HG03025 (cell line): ENCODE data around the gene ZNF217.
"Not testable (repeated sequence)": the region's sequence is repeated elsewhere in the genome, so short reads cannot be mapped to it uniquely, and the experiment has no call there.

ENCODE experiments used
- ATAC-seq: cut with Tn5 transposase; IDR thresholded peaks from one replicate; pipeline ENCODE4 v1.9.1; 2021; ENCODE audit warnings: mild to moderate bottlenecking, moderate library complexity; ENCODE audit not compliant: unreplicated experiment, low FRiP score

The ZNF217 gene

DNA sequence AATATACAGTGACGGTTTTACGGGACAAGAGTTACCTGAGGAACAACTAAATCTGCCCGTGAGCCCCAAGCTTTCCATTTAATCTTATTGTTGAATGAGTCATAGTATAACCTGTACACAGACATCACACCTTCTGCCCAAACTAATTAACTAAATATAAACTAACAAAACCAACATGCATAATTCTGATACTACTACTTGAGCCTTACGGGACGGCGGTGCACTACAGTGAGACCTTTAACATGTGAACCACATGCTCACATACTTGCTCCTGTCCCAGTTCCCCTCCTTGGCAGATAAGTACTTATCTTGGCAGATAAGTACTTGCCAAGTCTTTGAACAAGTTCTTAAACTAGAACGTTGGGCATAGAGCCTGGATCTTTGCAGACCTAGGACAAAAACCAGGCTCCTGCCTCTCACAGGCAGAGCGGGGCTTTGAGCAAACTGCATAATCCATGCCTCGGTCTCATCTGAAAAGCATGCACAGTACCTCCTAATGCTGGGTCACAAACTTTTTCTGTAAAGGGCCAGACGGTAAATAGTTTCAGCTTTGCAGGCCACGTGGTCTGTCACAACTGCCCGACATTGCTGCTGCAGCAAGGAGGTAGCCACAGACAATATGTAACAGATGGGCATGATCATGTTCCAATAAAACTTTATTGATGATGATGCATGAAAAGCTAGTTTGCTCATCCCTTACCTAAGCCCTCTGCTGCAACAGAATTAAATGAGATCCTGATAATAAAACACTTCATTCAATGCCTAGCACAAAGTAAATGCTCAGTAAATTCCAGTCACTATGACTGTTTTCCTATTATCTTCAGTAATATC, 23.0 kb downstream of the ZNF217 start:
- no peak for ATAC-seq

DNA sequence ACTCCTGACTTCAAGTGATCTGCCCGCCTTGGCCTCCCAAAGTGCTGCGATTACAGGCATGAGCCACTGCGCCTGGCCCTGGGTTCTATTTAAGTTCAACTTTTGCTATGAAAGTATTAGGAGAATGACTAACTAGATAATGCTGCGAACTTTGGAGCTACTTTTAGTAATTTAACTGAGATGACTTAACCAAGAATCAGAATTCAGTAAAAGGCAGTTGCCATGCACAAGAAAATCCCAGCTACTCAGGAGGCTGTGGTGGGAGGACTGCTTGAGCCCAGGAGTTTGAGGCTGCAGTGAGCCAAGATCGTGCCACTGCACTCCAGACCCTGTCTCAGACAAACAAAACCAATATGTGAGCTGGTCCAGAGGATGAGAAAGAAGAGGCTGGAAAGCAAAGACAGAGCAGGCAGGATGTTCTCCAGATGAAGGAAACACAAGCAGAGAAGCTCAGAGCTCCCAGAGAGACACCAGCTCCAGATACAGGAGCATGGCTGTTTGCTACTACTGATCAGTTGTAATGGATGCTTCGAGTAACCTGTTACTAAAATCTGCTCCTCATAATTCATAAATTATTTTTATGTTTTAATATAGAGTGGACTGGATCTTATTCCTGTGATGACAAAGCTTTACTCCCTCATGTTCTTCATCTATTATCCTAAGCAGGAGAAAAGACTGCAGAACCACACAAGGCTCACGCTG, 23.9 kb downstream of the ZNF217 start:
- ATAC-seq, result no peak

DNA sequence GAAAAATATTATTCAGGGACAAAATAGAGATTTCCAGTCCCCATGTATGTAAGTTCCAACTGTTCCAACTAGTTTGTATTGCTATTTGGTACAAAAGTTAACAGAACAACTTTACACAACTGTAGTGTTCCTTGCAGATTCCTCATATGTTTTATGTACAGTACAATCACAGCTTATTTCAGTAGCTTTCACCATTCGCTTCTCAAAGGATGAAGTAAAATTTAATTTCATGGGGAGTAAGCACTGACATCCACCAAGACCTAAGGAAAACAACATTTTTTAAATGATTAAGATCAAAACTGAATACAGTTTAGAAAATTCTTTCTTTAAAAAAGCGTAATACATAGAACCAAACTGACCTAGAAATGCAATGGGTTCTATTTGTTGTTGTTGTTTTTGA, 24.6 kb downstream of the ZNF217 start:
- ATAC-seq, result no peak

- ATAC-seq, result no peak
Measured at GRCh38 chr20:53568351-53568750, 25.3 kb downstream of the ZNF217 start.

DNA sequence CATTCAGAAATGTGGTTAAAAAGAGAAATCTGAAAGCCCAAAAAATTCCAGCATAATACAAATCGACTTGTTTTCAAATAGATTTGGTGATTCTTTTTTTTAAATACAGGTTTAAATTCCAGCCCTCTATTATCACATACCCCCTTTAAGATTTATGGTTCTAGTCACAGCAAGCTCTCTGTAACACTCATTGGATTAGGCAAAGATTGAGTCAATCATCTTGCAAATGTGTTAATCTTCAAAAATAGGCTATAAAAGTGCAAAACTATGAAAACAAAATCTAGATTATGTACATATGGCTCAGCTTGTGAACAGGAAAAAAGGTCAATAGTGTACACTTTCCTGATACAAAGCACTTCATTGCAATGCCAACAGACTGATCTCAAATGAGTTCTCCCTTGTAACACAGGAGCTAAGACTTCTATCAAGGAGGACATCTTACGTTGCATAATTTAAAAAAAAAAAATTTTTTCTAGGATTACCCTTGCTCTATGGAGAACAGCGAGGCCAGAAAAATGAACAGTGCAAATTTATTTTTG, 26.2 kb downstream of the ZNF217 start:
- ATAC-seq, result no peak

GRCh38 chr20:53566623-53567022, 27.0 kb downstream of the ZNF217 start:
- ATAC-seq, result not testable (repeated sequence)

DNA sequence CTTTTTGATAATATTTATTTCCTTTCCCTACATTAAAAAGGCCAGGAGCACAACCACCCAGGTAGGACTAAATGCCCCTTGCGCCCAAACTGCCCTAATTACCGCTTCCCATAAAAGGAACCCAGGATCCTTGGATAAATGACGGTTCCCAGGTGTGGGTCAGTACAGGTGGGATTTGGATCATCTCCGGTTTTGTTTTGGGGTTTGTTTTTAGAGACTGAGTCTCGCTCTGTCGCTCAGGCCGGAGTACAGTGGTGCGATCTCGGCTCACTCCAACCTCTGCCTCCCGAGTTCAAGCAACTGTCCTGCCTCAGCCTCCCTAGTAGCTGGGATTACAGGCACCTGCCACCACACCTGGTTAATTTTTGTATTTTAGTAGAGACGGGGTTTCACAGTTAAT, 28.4 kb downstream of the ZNF217 start:
- ATAC-seq, result no peak

GRCh38 chr20:53562104-53562764, 31.4 kb downstream of the ZNF217 start:
- ATAC-seq, result not testable (repeated sequence)

- no peak for ATAC-seq
Measured at GRCh38 chr20:53561505-53561904, 32.1 kb downstream of the ZNF217 start.

- no peak for ATAC-seq
Measured at GRCh38 chr20:53559816-53560215, 33.8 kb downstream of the ZNF217 start.

DNA sequence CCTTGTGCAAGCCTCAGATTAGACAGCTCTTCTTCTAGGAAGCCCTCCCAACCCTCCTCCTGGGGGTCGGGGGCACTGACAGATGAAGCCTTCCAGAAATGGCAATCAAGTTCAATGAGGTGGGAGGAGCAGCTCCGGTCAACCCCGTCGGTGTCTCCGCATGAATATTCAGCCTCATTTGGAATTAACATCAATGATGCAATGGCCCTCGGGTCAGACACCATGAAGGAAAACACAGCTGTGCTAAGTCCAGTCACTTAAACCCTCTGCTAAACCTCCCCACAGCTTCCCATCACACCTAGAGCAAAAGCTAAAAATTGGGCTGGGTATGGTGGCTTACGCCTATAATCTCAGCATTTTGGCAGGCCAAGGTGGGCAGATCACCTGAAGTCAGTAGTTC, 36.5 kb downstream of the ZNF217 start:
- no peak for ATAC-seq

- no peak for ATAC-seq
Measured at GRCh38 chr20:53556267-53556897, 37.3 kb downstream of the ZNF217 start.

GRCh38 chr20:53555816-53556215, 37.8 kb downstream of the ZNF217 start:
- no peak for ATAC-seq

- no peak for ATAC-seq
Measured at GRCh38 chr20:53555081-53555480, 38.6 kb downstream of the ZNF217 start.

DNA sequence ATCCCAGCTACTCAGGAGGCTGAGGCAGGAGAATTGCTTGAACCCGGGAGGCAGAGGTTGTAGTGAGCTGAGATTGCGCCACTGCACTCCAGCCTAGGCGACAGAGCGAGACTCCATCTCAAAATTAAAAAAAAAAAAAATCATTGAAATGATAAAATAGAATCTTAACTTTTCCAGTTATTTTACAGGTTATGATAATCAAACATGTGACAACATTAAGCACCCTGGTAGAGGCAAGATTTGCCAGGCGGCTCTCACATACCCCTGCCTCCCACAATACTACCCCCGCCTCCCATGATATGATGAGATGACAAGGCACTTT, 41.1 kb downstream of the ZNF217 start:
- ATAC-seq, result not testable (repeated sequence)

DNA sequence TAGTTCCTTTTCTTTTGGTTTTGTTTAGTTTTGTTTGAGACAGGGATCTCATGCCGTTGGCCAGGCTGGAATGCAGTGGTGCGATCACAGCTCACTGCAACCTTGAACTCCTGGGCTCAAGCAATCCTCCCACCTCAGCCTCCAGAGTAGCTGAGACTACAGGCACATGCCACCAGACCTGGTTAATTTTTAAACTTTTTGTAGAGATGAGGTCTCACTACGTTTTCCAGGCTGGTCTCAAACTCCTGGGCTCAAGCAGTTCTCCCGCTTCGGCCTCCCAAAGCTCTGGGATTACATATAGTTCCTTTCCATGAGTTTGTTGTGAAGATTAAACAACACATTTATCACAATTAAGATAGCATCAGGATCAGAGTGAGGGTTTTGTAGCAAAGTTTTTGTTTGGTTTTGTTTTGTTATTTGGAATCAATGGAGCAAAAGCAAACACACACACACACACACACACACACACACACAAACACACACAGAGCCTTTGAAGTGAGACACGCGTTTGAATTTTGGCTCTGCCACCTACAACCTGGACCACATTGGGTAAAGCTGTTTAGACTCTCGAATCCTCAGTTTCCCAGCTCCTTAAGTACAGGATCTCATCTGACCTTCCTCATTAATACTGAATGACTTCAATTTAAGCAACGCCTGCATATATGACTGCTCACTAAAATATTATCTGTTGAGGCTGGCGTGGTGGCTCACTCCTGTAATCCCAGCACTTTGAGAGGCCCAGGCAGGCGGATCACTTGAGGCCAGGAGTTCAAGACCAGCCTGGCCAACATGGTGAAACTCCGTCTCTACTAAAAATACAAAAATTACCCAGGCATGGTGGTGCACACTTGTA, 41.7 kb downstream of the ZNF217 start:
- not testable (repeated sequence) for ATAC-seq

- no peak for ATAC-seq
Measured at GRCh38 chr20:53550280-53551187, 43.1 kb downstream of the ZNF217 start.

DNA sequence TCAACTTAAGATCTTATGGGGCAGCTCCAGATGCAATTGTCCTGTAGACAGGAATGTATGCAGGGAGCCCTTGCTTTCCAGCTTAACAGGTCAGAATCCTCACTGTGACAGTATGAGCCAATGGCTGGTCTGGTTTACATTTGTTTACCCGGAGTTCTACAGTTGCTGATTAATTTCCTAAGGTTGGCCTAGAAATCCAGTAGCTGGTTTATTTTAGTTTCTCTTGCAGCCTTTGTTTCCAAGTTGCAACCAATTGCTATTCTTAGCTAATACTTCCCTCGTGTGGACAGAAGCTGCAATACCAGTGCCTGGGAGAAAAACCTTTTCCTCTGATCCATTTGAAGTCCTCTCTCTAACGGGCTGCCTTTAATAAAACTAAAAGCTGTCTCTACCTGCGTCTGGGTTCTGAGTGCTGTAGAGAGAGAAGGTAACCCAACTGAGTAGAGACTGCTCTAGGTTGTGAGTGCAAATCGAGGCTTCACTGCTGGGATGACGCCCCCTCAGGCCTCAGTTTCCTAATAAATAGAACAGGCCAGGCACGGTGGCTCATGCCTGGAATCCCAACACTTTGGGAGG, 45.9 kb downstream of the ZNF217 start:
- no peak for ATAC-seq

DNA sequence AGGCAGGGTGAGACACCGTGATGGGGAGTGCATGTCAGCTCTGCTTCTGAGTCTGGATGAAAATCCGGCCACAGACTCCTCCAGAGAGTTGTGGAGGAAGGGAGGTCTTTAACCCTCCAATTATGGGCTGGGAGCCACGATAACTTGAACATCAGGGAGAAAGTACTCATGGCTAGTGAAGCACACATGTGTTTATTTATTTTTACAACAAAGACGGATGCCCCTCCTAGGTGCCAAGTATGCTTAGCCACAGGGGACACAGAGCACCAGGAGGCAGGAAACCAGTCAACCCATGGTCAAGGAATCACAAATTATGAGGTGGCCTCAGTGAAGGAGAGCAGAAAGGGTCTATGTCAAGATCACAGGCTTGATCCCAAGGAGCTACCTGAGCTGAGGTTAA, 54.1 kb downstream of the ZNF217 start:
- ATAC-seq, result no peak
